ENCODE data around the gene KRTAP19-5. TPM values are rescaled to one million over a fixed set of nuclear protein-coding genes. Genes with fewer than 3 reads are reported as not detected.

The KRTAP19-5 gene
- total RNA-seq, 4 donors from 2014 or later, result 20.8 to 130 TPM; not detected in 2

DNA sequence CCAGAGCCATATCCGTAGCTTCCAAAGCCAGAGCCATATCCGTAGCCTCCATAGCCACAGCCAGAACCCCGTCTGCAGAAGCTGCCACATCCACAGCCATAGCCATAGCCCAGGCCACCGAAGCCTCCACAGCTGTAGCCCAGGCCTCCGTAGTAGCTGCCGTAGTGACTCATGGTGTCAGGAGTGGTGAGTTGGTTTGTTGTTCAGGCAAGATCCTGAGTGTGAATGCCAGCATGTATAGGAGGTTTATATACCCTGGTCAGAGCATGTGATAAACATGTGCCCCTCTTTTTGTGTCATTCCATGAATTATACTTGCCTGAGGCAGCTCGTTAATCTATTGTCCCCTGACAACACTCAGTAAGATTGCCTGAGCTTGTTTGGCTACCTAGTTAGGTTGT lies 21.8 kb downstream of the KRTAP19-5 start, which contains the start of gene KRTAP19-1:
KRTAP19-1 (minus strand) TSS at position 223 of the 400 bp plus-strand sequence; CDS start at position 173, 50 bp downstream.
- no peak for TF ChIP-seq POLR2A (IDR thresholded peaks at IDR 0.05)
- TF ChIP-seq EP300 (IDR thresholded peaks at IDR 0.05), result no peak
- no peak for TF ChIP-seq POLR2AphosphoS5 (IDR thresholded peaks at IDR 0.05)
- TF ChIP-seq, protein P1, sequence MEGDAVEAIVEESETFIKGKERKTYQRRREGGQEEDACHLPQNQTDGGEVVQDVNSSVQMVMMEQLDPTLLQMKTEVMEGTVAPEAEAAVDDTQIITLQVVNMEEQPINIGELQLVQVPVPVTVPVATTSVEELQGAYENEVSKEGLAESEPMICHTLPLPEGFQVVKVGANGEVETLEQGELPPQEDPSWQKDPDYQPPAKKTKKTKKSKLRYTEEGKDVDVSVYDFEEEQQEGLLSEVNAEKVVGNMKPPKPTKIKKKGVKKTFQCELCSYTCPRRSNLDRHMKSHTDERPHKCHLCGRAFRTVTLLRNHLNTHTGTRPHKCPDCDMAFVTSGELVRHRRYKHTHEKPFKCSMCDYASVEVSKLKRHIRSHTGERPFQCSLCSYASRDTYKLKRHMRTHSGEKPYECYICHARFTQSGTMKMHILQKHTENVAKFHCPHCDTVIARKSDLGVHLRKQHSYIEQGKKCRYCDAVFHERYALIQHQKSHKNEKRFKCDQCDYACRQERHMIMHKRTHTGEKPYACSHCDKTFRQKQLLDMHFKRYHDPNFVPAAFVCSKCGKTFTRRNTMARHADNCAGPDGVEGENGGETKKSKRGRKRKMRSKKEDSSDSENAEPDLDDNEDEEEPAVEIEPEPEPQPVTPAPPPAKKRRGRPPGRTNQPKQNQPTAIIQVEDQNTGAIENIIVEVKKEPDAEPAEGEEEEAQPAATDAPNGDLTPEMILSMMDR (IDR thresholded peaks at IDR 0.05), result no peak
- Histone ChIP-seq H3K4me1 (no peaks in the 10 kb centered on the region), H3K9me3 (no peaks in the 10 kb centered on the region), H3K36me3 (no peaks in the 10 kb centered on the region), H3K27ac (no peak within 1 kb of the TSS), H3K27me3 (no peaks in the 10 kb centered on the region), H3K4me3 (no peak within 1 kb of the TSS)
- WGBS, result 91% methylated on average over 7 of the region's 7 CpGs
- DNase-seq (ENCODE audit: low spot score in 2 of 2), result no peak

DNA sequence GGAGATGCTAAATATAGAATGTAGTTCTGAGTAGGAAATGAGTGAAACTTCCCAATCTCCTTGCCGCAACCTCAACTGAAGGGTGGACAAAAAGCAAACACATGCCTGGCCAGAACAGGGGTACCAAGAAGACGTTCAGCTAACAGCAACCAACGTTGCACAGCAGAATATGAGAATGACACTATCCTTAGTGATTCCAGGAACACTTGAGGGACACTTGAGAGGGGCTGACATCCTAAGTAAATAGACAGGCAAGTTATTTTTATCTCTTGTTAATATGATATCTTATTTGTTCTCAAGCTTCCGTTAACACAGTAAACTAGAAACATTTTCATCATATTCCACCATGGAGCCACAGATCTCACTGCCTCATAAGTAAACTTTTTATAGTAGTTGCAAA lies 22.7 kb downstream of the KRTAP19-5 start:
- no peaks in the 10 kb centered on the region for H3K9me3 ChIP-seq
- H3K27ac ChIP-seq, result no peak overlapping the region
- no peaks in the 10 kb centered on the region for H3K36me3 ChIP-seq
- H3K4me3 ChIP-seq, result no peak overlapping the region
- WGBS, result 66% methylated on average over 4 of the region's 4 CpGs
- no peak for DNase-seq (ENCODE audit: low spot score in 2 of 2)
- no peak for TF ChIP-seq POLR2A (IDR thresholded peaks at IDR 0.05)
- TF ChIP-seq, protein P1 (IDR thresholded peaks at IDR 0.05), result no peak
- TF ChIP-seq EP300 (IDR thresholded peaks at IDR 0.05), result no peak
- TF ChIP-seq POLR2AphosphoS5 (IDR thresholded peaks at IDR 0.05), result no peak
- H3K27me3 ChIP-seq, result no peaks in the 10 kb centered on the region
- no peaks in the 10 kb centered on the region for H3K4me1 ChIP-seq

DNA sequence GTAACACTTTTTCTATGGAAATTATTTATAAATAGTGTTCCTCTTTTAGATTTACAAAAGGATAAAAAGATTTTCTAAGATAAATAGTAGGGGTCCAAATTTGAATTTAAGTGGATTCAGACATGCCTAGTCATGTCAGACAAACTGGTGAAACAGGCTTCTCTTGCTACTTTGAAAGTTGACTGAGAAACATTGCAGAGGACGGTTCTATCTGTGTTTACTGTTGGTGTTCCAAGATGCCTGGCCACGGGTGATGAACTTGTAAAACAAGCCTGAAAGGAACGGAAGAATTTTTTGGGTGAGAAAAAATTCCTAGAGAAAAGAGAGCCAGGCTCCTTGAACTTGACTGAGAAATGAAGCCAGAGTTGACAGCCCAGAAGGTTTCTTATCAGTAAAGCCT lies 23.9 kb downstream of the KRTAP19-5 start:
- WGBS, result 40% methylated on average over 3 of the region's 3 CpGs
- Histone ChIP-seq H3K27me3 (no peaks in the 10 kb centered on the region), H3K36me3 (no peaks in the 10 kb centered on the region)

DNA sequence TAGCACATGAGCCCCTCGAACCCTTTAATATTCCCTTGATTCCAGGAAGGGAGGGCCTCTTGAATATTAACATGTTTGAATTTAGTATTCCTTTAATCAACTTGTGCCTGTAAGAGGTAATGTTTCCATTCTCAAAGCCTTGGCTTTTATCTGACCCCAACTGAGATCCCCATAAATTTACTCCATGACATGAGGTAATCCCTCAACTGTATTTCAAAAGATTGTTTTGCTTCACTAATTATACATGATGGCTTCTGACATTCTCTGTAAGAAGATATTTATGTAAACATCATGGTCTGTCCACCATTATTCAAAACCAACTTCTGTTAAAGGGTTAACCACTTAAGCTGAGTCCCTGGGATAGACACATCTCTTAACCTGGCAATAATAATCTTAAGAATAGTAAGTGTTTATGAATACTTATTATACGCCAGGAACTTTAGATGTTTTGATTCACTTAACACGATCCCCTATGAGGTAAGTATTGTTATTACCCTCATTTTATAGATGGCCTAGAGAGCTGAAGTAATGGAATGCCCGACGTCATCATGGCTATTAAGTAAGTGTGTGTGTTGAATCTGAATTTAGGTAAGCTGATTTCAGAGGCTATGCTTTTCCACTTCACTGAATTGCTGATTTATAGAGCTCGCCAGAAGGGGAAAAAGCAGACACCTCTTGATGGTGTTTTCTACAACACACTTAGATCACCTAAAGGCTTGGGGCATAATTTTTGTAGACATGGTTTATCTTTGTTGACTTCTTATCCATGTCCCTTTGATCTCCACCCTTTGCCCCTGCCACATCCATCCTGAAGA lies 32.8 kb downstream of the KRTAP19-5 start:
- WGBS, result 56% methylated on average over 6 of the region's 6 CpGs

More for the DNA sequence above, 23.9 kb downstream of the KRTAP19-5 start:
- TF ChIP-seq POLR2AphosphoS5 (IDR thresholded peaks at IDR 0.05) (no peak), EP300 (IDR thresholded peaks at IDR 0.05) (no peak), POLR2A (IDR thresholded peaks at IDR 0.05) (no peak)
- TF ChIP-seq, protein P1 (IDR thresholded peaks at IDR 0.05), result no peak
- H3K27ac ChIP-seq, result no peak overlapping the region
- H3K4me3 ChIP-seq, result no peak overlapping the region
- no peaks in the 10 kb centered on the region for H3K9me3 ChIP-seq
- no peak for DNase-seq (ENCODE audit: low spot score in 2 of 2)
- no peaks in the 10 kb centered on the region for H3K4me1 ChIP-seq

DNA sequence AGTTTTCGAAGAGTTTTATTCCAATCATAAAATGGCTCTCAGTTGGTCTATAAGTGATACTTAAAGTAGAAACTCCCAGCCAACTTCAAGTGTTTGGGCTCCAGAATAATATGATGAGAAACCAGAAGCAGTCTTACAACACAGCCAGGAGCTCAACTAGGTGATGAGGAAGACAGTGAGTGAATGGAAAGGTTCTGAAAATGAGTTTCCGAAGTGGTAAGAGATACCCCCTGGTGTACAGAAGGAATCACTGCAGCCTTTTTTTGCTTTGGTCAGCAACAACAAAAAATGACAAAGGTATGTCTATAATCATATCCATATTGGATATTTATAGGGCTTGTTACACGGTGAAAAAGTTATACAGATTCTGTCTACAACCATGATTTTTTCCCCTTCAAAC lies 38.2 kb downstream of the KRTAP19-5 start:
- Histone ChIP-seq H3K4me1 (no peaks in the 10 kb centered on the region), H3K9me3 (no peaks in the 10 kb centered on the region), H3K4me3 (no peak overlapping the region), H3K27ac (no peak overlapping the region), H3K27me3 (no peaks in the 10 kb centered on the region), H3K36me3 (no peaks in the 10 kb centered on the region)
- WGBS, result 67% methylated on average over 3 of the region's 3 CpGs
- no peak for TF ChIP-seq POLR2AphosphoS5 (IDR thresholded peaks at IDR 0.05)
- TF ChIP-seq, protein P1 (IDR thresholded peaks at IDR 0.05), result peak in 1 of 2 donors; percentile 48
- DNase-seq (ENCODE audit: low spot score in 2 of 2), result no peak

More for the DNA sequence above, 32.8 kb downstream of the KRTAP19-5 start:
- TF ChIP-seq POLR2A (IDR thresholded peaks at IDR 0.05), result no peak
- DNase-seq (ENCODE audit: low spot score in 2 of 2), result no peak
- H3K27ac ChIP-seq, result no peak overlapping the region
- no peak overlapping the region for H3K4me3 ChIP-seq
- no peaks in the 10 kb centered on the region for H3K4me1 ChIP-seq
- no peaks in the 10 kb centered on the region for H3K36me3 ChIP-seq
- H3K27me3 ChIP-seq, result no peaks in the 10 kb centered on the region
- H3K9me3 ChIP-seq, result no peaks in the 10 kb centered on the region

Other genes starting within 250 kb of the KRTAP19-5 start
- gene KRTAP24-1, start 219.2 kb downstream of the KRTAP19-5 start, total RNA-seq, result 1 to 10 TPM in 2 of 4 donors, under 1 TPM in 1, not detected in 1; 0.47 to 9.7 (median 4.5) TPM
- gene KRTAP25-1, start 212.6 kb downstream of the KRTAP19-5 start, total RNA-seq, result not detected
- 10 to 100 TPM in 1 of 4 donors, 1 to 10 TPM in 2, not detected in 1; 3.4 to 15.0 (median 3.9) TPM for gene KRTAP26-1, start 181.8 kb downstream of the KRTAP19-5 start, total RNA-seq
- gene KRTAP27-1, start 164.4 kb downstream of the KRTAP19-5 start, total RNA-seq, result not detected
- not detected for gene KRTAP23-1, start 153.5 kb downstream of the KRTAP19-5 start, total RNA-seq
- 10 to 100 TPM in 1 of 4 donors, not detected in 3; 10.7 TPM for gene KRTAP13-2, start 129.9 kb downstream of the KRTAP19-5 start, total RNA-seq
- 1 to 10 TPM in 1 of 4 donors, not detected in 3; 9.5 TPM for gene KRTAP13-1, start 106.1 kb downstream of the KRTAP19-5 start, total RNA-seq
- not detected for gene KRTAP13-3, start 76.2 kb downstream of the KRTAP19-5 start, total RNA-seq
- not detected for gene KRTAP13-4, start 71.9 kb downstream of the KRTAP19-5 start, total RNA-seq
- gene KRTAP15-1, start 61.9 kb downstream of the KRTAP19-5 start, total RNA-seq, result not detected
- gene KRTAP19-1, start 21.8 kb downstream of the KRTAP19-5 start, total RNA-seq, result 10 to 100 TPM in 1 of 4 donors, 1 to 10 TPM in 2, not detected in 1; 6.8 to 29.7 (median 8.7) TPM
- gene KRTAP19-2, start 14.7 kb downstream of the KRTAP19-5 start, total RNA-seq, result not detected
- 10 to 100 TPM in 1 of 4 donors, not detected in 3; 41.5 TPM for gene KRTAP19-3, start 10.1 kb downstream of the KRTAP19-5 start, total RNA-seq
- not detected for gene KRTAP19-4, start 5.0 kb downstream of the KRTAP19-5 start, total RNA-seq
- not detected for gene KRTAP19-6, start 39.7 kb upstream of the KRTAP19-5 start, total RNA-seq
- gene KRTAP19-7, start 59.2 kb upstream of the KRTAP19-5 start, total RNA-seq, result 1 to 10 TPM in 1 of 4 donors, not detected in 3; 7.2 TPM
- not detected for gene KRTAP22-2, start 88.3 kb upstream of the KRTAP19-5 start, total RNA-seq
- not detected for gene KRTAP6-3, start 90.3 kb upstream of the KRTAP19-5 start, total RNA-seq
- not detected for gene KRTAP6-2, start 96.8 kb upstream of the KRTAP19-5 start, total RNA-seq
- not detected for gene KRTAP22-1, start 98.9 kb upstream of the KRTAP19-5 start, total RNA-seq
- gene KRTAP6-1, start 111.8 kb upstream of the KRTAP19-5 start, total RNA-seq, result 10 to 100 TPM in 1 of 4 donors, not detected in 3; 16.0 TPM
- gene KRTAP20-1, start 114.3 kb upstream of the KRTAP19-5 start, total RNA-seq, result not detected
- gene KRTAP20-4, start 118.5 kb upstream of the KRTAP19-5 start, total RNA-seq, result not detected
- gene KRTAP20-2, start 133.1 kb upstream of the KRTAP19-5 start, total RNA-seq, result 1 to 10 TPM in 2 of 4 donors, not detected in 2; 5.9 to 8.6 TPM
- gene KRTAP20-3, start 140.7 kb upstream of the KRTAP19-5 start, total RNA-seq, result not detected
- gene KRTAP21-3, start 216.6 kb upstream of the KRTAP19-5 start, total RNA-seq, result not detected
- gene KRTAP21-2, start 245.1 kb upstream of the KRTAP19-5 start, total RNA-seq, result not detected

All from suprapubic skin (tissue), 4 donors.